Ectodermal cell (in vitro differentiated cells): ENCODE data around the gene CNIH3.

Source experiments
- H3K27ac ChIP-seq: 2 replicates; pipeline ENCODE4 v1.7.0; 2013; ENCODE audit warnings: mild to moderate bottlenecking, low read depth, low read length; ENCODE audit not compliant: insufficient read depth, poor library complexity, severe bottlenecking
- H3K27me3 ChIP-seq: 2 replicates; pipeline ENCODE4 v1.7.0; 2013; ENCODE audit warnings: mild to moderate bottlenecking, low read length; ENCODE audit not compliant: insufficient read depth, control insufficient read depth, poor library complexity, severe bottlenecking
- H3K36me3 ChIP-seq: one replicate; pipeline ENCODE4 v1.7.0; 2013; ENCODE audit warnings: low read length; ENCODE audit not compliant: control insufficient read depth, insufficient read depth
- H3K4me1 ChIP-seq: one replicate; pipeline ENCODE4 v1.7.0; 2013; ENCODE audit warnings: low read length; ENCODE audit not compliant: control insufficient read depth, insufficient read depth
- H3K4me3 ChIP-seq: 2 replicates; pipeline ENCODE4 v1.7.0; 2013; ENCODE audit warnings: low read depth, low read length, control low read depth; ENCODE audit not compliant: insufficient read depth
- H3K9me3 ChIP-seq: 2 replicates; pipeline ENCODE4 v1.7.0; 2013; ENCODE audit warnings: mild to moderate bottlenecking, low read length, moderate library complexity; ENCODE audit not compliant: control insufficient read depth
- WGBS, 2 experiments: methylation state at CpG; one replicate each; pipeline ENCODE4 v1.1.7; 2013; ENCODE audit warnings: missing lambda C conversion rate in 2 of 2; 5-methylcytosine and 5-hydroxymethylcytosine counted together

Gene CNIH3

DNA sequence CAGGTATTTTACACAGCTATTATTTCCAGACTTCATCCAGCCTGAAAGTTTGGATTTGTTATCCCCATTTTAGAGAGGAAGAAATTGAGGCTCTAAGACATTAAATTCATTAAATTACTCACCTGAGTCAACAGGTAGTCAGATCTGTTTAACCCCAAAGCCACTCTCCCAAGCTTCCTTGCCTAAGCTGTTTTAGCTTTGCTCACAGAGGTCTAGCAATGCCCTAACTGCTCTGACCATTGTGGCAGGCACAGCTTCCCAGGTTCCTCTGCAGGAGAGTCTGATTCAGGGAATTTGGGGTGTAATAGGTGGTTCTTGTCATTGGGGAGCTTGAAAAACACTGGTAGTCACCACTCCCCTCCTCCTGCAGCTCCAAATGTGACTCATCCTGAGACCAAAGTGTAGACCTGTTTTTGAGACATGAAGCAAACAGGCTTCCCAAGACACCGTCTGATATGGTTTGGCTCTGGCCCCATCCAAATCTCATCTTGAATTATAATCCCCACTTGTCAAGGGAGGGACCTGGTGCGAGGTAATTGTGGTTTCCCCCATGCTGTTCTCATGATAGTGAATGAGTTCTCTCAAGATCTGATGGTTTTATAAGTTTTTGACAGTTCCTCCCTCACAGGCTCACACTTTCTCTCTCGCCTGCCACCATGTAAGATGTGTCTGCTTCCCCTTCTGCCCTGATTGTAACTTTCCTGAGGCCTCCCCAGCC lies 170.6 kb downstream of the CNIH3 start:
- Histone ChIP-seq H3K4me1 (no peaks in the 10 kb centered on the region), H3K4me3 (no peak overlapping the region), H3K27me3 (no peaks in the 10 kb centered on the region), H3K27ac (no peak overlapping the region), H3K36me3 (no peaks in the 10 kb centered on the region), H3K9me3 (no peaks in the 10 kb centered on the region)
- WGBS, 2 experiments = 95 to 96% methylated on average over 3 of the region's 3 CpGs

DNA sequence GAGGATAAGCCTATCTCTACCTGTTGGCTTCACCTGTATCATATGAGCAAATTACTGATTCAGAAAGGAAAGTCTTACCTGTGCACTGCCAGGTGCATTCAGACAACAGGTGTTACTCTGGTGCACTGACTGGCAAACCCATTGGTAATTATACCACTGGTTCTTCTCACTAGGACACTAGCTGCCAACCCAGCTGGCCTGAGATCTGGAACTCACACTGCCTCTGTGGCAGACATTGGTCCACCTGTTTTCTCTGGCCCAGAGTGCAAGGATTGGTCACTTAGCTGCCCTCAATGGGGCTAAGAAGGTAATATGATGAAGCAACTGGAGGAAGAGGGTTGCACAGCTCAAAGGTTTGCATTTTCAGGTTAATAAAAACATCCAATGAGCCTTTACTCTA lies 173.2 kb downstream of the CNIH3 start:
- no peak overlapping the region for H3K4me3 ChIP-seq
- no peaks in the 10 kb centered on the region for H3K9me3 ChIP-seq
- H3K27ac ChIP-seq = no peak overlapping the region
- no peaks in the 10 kb centered on the region for H3K27me3 ChIP-seq
- H3K36me3 ChIP-seq = no peaks in the 10 kb centered on the region
- no peaks in the 10 kb centered on the region for H3K4me1 ChIP-seq
